DND-41 (cell line): ENCODE results near the gene SMIM1.

ENCODE experiments used
- ATAC-seq: fragments of 200-7000 bp; cut with Tn5 transposase; 3 replicates; pipeline ENCODE4 v1.9.1; 2021; ENCODE audit warnings: low read depth; ENCODE audit not compliant: insufficient read depth
- DNase-seq: peaks from one replicate; pipeline ENCODE4 v3.0.0-alpha.2; 2020
- H2AFZ ChIP-seq: 2 replicates; pipeline ENCODE4 v1.6.0; 2012; ENCODE audit warnings: low read depth, low read length
- H3K27ac ChIP-seq: 2 replicates; pipeline ENCODE4 v1.5.1; 2012; ENCODE audit warnings: low read length, inconsistent platforms
- H3K27me3 ChIP-seq: fragments of 200-600 bp; sonication (generic); 2 replicates; pipeline ENCODE4 v1.6.0; 2012; ENCODE audit warnings: low read length, mild to moderate bottlenecking, inconsistent platforms; ENCODE audit not compliant: insufficient read depth, poor library complexity
- H3K36me3 ChIP-seq: 2 replicates; pipeline ENCODE4 v1.5.1; 2012; ENCODE audit warnings: low read length, inconsistent platforms; ENCODE audit not compliant: insufficient read depth
- H3K4me1 ChIP-seq: 2 replicates; pipeline ENCODE4 v1.5.1; 2012; ENCODE audit warnings: mild to moderate bottlenecking, low read length; ENCODE audit not compliant: insufficient read depth
- H3K4me2 ChIP-seq: 2 replicates; pipeline ENCODE4 v1.6.0; 2012; ENCODE audit warnings: mild to moderate bottlenecking, moderate library complexity, low read length, inconsistent platforms; ENCODE audit not compliant: insufficient read depth
- H3K4me3 ChIP-seq, 2 experiments: fragments of 200-600 bp in 1 of 2; shearing (Covaris generic) in 1 of 2; 2 replicates each; pipeline ENCODE4 v1.5.1; 2012 to 2016; ENCODE audit warnings: inconsistent platforms in 2 of 2, low read length in 2 of 2, mild to moderate bottlenecking in 2 of 2, low read depth in 1 of 2, moderate library complexity in 1 of 2
- H3K79me2 ChIP-seq: 2 replicates; pipeline ENCODE4 v1.6.0; 2012; ENCODE audit warnings: low read length, inconsistent platforms; ENCODE audit not compliant: insufficient read depth
- H3K9ac ChIP-seq: 2 replicates; pipeline ENCODE4 v1.6.0; 2012; ENCODE audit warnings: low read depth, mild to moderate bottlenecking, inconsistent platforms, low read length, moderate library complexity
- H3K9me3 ChIP-seq: 2 replicates; pipeline ENCODE4 v1.5.1; 2012; ENCODE audit warnings: low read length, moderate library complexity, mild to moderate bottlenecking, inconsistent platforms; ENCODE audit not compliant: insufficient read depth, severe bottlenecking
- H4K20me1 ChIP-seq: 2 replicates; pipeline ENCODE4 v1.6.0; 2012; ENCODE audit warnings: low read length; ENCODE audit not compliant: insufficient read depth
- CTCF ChIP-seq: IDR thresholded peaks from 2 replicates; pipeline ENCODE4 v1.5.1; 2012; ENCODE audit warnings: borderline replicate concordance, low read length, moderate library complexity, mild to moderate bottlenecking; ENCODE audit not compliant: poor library complexity, severe bottlenecking; ENCODE audit errors: extremely low read depth
- EZH2 ChIP-seq: IDR thresholded peaks from 3 replicates; pipeline ENCODE4 v1.6.1; 2012; ENCODE audit warnings: borderline replicate concordance, low read depth, mild to moderate bottlenecking, moderate library complexity, low read length, inconsistent platforms; ENCODE audit not compliant: severe bottlenecking

SMIM1 gene

GRCh38 chr1:3761296-3762010 lies 11.1 kb upstream of the SMIM1 start:
- no peaks in the 10 kb centered on the region for H3K9me3 ChIP-seq
- H2AFZ ChIP-seq, result no peak overlapping the region
- no peak for DNase-seq
- H3K9ac ChIP-seq, result no peak overlapping the region
- H3K36me3 ChIP-seq, result no peaks in the 10 kb centered on the region
- no peak overlapping the region for H3K27ac ChIP-seq
- H3K4me3 ChIP-seq, result no peak overlapping the region
- no peaks in the 10 kb centered on the region for H3K27me3 ChIP-seq
- TF ChIP-seq EZH2 (no peak), CTCF (no peak)
- H3K4me1 ChIP-seq, result no peaks in the 10 kb centered on the region
- H3K4me2 ChIP-seq, result no peak overlapping the region
- ATAC-seq, result no peak
- peaks cover 5% of the 10 kb centered on the region; the same call in 1 of the 2 replicates for H4K20me1 ChIP-seq
- H3K79me2 ChIP-seq, result no peaks in the 10 kb centered on the region

GRCh38 chr1:3762151-3762872 lies 10.2 kb upstream of the SMIM1 start:
- TF ChIP-seq CTCF (no peak), EZH2 (no peak)
- Histone ChIP-seq H3K9ac (no peak overlapping the region), H4K20me1 (peaks cover 5% of the 10 kb centered on the region; the same call in 1 of the 2 replicates), H3K36me3 (no peaks in the 10 kb centered on the region), H3K4me2 (no peak overlapping the region), H3K27ac (no peak overlapping the region), H2AFZ (no peak overlapping the region), H3K9me3 (no peaks in the 10 kb centered on the region), H3K79me2 (no peaks in the 10 kb centered on the region), H3K4me3 (no peak overlapping the region), H3K4me1 (no peaks in the 10 kb centered on the region), H3K27me3 (no peaks in the 10 kb centered on the region)
- no peak for ATAC-seq
- no peak for DNase-seq

- Histone ChIP-seq H3K4me2 (no peak overlapping the region), H3K4me3 (no peak overlapping the region), H3K9me3 (no peaks in the 10 kb centered on the region), H3K27me3 (no peaks in the 10 kb centered on the region), H3K9ac (no peak overlapping the region), H3K4me1 (no peaks in the 10 kb centered on the region), H3K79me2 (no peaks in the 10 kb centered on the region), H2AFZ (no peak overlapping the region), H4K20me1 (peaks cover 5% of the 10 kb centered on the region; the same call in 1 of the 2 replicates), H3K36me3 (no peaks in the 10 kb centered on the region), H3K27ac (no peak overlapping the region)
- DNase-seq, result no peak
- no peak for TF ChIP-seq CTCF
- TF ChIP-seq EZH2, result no peak
- no peak for ATAC-seq
Observed at GRCh38 chr1:3762873-3763228, 9.7 kb upstream of the SMIM1 start.
